Measurements from ENCODE around the gene SLC38A3. TPM values are rescaled to one million over a fixed set of nuclear protein-coding genes. Genes with fewer than 3 reads are reported as not detected.
"Not testable (repeated sequence)": the region's sequence is repeated elsewhere in the genome, so short reads cannot be mapped to it uniquely, and the experiment has no call there.

SLC38A3 gene
- total RNA-seq, 2 experiments from 2014 or later: 0.29 TPM; not detected in 1

DNA sequence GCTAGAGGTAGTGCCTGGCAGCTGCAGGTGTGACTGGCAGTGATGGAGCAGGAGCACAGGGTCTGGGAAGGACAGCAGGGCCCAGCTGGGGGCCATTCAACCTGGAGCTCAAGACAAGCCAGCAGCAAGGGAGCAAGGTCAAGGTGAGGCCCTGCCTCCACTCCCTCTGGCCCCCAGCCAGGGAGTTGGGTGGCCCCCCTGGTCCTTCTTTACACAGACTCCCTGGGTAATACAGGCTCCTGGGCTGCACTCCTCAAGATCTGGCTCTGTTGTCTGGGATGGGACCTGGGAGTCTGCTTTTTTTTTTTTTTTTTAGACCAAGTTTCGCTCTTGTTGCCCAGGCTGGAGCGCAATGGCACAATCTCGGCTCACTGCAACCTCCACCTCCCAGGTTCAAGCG lies 45.4 kb downstream of the SLC38A3 start:
- POLR2A ChIA-PET: no interaction called here

DNA sequence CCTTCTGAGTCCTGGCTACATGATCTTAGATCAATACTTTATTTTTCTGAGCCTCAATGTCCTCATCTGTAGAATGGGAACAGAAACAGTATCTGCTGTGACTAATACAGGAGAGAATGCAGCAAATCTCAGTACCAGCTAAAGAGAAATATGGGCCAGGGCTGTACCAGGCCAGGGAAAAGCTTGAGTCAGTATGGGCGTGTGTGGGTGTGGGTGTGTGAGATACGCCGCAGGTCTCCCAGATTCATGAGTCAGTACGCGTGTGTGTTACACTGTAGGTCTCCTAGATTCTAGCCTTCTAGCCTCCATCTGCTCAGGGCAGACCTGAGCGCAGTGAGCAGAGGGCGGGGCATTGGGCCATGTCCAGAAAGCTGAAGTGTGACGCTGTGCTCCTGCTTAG lies 46.1 kb downstream of the SLC38A3 start:
- CTCF ChIA-PET: interaction anchor here (0.8 to 8.5 kb wide), 4 partner anchors 8 to 55 kb away, joined by 3 to 133 read pairs (median 32); no protein-coding TSS in a partner anchor
- POLR2A ChIA-PET: interaction anchor here (0.8 kb wide), 1 partner anchor 9 kb away, joined by 4 read pairs; no protein-coding TSS in a partner anchor

More for the DNA sequence above, 45.4 kb downstream of the SLC38A3 start:
- CTCF ChIA-PET: interaction anchor here (1.5 to 8.5 kb wide), 4 partner anchors 9 to 23 kb away, joined by 4 to 133 read pairs (median 34); no protein-coding TSS in a partner anchor

DNA sequence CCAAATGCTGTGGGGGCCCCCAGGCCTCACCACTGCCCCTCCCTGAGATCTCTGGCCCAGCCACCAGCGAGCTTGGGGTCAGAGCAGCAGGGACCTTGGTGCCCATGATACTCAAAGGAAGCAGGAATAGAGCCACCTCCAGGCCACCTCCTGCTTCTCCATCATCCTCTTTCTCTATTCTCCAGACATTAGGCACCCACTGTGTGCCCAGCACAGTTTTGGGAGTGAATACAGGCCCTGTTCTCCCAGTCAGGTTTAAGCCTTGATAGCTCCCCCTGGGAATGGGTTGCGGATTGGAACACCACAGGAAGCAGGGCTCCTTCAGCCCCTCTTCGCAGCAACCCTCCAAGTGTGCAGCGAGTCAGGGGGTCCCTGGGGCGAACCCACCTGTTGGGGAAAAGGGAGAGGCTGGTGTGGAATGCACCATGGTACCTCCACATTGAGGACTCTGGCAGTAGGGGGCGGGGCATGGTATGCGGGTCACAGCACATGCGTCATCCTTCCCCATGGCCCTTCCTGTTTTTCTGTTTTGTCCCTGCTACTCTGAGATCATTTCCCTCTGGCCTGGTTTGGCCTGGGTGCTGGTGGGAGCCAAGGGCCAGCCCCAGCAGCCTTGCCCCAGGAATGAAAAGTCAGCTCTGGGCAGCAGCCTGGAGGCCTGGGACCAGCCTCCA lies 49.6 kb downstream of the SLC38A3 start:
- CTCF ChIA-PET: interaction anchor here (2.7 kb wide), 1 partner anchor 27 kb away, joined by 11 read pairs; no protein-coding TSS in a partner anchor

DNA sequence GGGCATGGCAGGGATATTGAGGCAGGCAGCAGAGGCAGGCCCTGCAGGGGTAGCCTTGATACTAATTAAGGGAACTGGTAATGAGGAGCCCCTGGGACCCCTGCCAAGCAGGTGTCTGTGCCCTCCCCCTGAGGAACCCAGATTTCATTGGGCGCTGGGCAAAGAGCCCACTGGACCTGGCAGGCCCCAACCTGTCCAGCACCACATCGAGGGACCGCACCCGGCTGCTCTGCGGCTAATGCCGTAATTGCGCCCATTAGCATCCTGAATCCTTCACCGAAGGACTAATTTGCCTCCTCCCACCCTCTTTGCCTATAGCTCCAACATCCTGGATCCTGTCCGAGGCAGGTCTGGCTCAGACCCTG lies 50.2 kb downstream of the SLC38A3 start:
- ChIA-PET POLR2A (no interaction called here), CTCF (interaction anchor here (1.0 to 2.7 kb wide), 3 partner anchors 9 to 60 kb away, joined by 3 to 11 read pairs (median 10); no protein-coding TSS in a partner anchor)

More for the DNA sequence above, 49.6 kb downstream of the SLC38A3 start:
- POLR2A ChIA-PET: no interaction called here

DNA sequence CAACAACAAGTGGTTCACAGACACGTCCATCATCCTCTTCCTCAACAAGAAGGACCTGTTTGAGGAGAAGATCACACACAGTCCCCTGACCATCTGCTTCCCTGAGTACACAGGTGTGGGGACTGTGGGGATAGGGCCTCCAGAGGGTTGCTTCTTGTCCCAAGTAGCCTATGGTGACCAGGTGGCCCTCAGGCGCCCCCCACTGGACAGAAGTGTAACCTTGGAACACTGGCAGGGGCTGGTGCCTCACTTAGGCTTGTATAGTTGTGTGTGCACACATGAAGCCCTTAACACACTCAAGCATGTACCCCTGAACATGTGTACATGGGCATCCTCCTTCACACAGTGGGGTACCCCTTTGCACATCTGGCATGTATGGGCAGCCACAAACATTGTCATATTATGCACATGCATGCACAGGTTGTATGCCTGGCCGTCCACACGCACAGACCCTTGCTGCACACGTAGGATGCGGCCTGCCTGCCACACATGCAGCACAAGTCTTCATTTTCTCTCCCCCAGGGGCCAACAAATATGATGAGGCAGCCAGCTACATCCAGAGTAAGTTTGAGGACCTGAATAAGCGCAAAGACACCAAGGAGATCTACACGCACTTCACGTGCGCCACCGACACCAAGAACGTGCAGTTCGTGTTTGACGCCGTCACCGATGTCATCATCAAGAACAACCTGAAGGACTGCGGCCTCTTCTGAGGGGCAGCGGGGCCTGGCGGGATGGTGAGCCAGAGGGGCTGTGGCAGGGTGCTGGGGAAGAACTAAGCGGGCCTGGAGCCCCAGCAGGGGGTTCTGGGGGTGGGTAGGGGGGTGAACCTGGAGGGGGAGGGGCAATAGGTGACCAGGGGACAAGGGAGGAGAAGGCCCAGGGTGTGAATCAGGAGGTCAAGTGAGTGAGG lies 52.2 kb downstream of the SLC38A3 start:
- ChIA-PET CTCF (interaction anchor here (0.6 to 4.9 kb wide), 13 partner anchors 8 to 64 kb away, joined by 3 to 62 read pairs (median 10); partner anchors contain the start of gene GNAI2), POLR2A (interaction anchor here (1.3 kb wide), 1 partner anchor 11 kb away, joined by 3 read pairs; no protein-coding TSS in a partner anchor)

DNA sequence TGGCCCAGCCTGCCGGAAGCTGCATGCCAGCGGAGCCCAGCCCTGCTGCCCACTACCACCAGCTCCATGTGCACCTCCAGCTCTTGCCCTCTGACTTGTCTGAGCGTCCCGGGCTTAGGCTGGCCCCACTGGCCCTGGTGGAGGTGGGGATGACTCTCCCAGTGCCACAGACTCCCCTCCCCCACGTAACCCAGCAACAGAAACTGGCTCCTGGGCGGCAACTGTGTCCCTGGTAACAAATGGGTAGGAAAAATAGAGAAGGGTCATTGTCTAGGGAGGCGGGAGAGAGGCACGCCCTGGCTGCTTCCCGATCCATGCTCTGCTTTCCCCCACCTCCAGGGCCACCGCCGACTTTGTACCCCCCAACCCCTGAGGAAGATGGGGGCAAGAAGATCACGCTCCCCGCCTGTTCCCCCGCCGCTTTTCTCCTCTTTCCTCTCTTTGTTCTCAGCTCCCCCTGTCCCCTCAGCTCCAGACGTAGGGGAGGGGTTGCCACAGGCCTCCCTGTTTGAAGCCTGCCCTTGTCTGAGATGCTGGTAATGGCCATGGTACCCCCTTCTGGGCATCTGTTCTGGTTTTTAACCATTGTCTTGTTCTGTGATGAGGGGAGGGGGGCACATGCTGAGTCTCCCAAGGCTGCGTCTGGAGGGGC lies 53.1 kb downstream of the SLC38A3 start:
- CTCF ChIA-PET: interaction anchor here (2.5 to 4.9 kb wide), 6 partner anchors 9 to 64 kb away, joined by 13 to 62 read pairs (median 24); partner anchors contain the start of gene GNAI2

DNA sequence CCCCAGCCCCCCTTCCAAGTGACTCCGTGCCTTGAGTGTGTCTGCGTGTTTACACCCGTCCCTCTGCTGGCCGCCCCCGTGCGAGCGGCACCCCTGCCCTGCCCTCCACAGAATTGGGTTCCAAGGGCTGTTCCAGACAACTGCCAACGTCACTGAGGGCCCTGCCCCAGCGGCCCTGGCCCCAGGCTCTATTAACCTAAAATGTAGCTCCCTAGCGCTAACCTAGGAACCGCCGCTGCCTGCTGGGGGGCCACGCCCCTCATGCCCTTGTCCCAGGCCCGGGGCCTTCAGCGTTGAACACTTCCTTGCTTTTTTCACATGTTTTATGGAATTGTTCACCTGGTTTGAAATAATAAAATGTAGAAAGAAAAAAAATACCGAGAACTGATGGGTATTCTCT lies 53.9 kb downstream of the SLC38A3 start:
- ChIA-PET POLR2A (interaction anchor here (0.6 kb wide), 1 partner anchor 1134 kb away, joined by 3 read pairs; no protein-coding TSS in a partner anchor), CTCF (interaction anchor here (0.9 to 4.9 kb wide), 12 partner anchors 10 to 65 kb away, joined by 3 to 62 read pairs (median 10); partner anchors contain the start of genes GNAI2 and IFRD2)

More for the DNA sequence above, 53.1 kb downstream of the SLC38A3 start:
- POLR2A ChIA-PET: interaction anchor here (1.3 kb wide), 1 partner anchor 11 kb away, joined by 3 read pairs; no protein-coding TSS in a partner anchor

DNA sequence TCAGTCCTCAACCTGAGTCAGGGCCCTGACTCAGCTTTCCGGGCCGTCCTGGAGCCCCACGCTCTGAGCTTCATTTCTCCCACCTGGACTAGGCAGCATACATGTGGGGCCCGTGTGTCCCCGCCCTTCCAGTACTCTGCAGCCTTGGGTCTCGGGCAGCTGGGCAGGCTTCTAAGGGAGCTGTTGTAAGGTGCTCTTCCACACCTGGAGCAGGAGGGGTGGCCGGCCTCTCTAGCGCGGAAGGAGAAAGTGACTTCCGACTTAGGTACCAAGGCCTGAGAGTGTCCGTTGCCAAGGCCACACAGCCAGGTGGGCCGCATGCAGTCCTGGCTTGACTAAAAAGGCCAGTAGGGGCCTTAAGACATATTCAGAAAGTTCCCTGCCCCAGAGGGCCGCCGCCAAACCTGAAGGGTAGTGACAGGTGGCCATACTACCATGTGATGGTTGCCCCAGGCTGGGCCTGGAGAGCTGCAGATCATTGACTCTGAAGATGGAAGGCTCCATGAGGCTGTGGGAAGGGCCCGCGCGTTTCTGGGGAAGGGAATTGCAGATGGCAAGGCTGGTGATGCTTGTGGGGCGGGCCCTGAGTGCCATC lies 54.5 kb downstream of the SLC38A3 start:
- POLR2A ChIA-PET: interaction anchor here (0.6 to 0.8 kb wide), 8 partner anchors 8 to 1650 kb away, joined by 3 to 11 read pairs (median 4); no protein-coding TSS in a partner anchor
- CTCF ChIA-PET: interaction anchor here (0.8 to 4.9 kb wide), 19 partner anchors 10 to 77 kb away, joined by 3 to 62 read pairs (median 5); partner anchors contain the start of genes GNAI2, IFRD2 and SEMA3B

DNA sequence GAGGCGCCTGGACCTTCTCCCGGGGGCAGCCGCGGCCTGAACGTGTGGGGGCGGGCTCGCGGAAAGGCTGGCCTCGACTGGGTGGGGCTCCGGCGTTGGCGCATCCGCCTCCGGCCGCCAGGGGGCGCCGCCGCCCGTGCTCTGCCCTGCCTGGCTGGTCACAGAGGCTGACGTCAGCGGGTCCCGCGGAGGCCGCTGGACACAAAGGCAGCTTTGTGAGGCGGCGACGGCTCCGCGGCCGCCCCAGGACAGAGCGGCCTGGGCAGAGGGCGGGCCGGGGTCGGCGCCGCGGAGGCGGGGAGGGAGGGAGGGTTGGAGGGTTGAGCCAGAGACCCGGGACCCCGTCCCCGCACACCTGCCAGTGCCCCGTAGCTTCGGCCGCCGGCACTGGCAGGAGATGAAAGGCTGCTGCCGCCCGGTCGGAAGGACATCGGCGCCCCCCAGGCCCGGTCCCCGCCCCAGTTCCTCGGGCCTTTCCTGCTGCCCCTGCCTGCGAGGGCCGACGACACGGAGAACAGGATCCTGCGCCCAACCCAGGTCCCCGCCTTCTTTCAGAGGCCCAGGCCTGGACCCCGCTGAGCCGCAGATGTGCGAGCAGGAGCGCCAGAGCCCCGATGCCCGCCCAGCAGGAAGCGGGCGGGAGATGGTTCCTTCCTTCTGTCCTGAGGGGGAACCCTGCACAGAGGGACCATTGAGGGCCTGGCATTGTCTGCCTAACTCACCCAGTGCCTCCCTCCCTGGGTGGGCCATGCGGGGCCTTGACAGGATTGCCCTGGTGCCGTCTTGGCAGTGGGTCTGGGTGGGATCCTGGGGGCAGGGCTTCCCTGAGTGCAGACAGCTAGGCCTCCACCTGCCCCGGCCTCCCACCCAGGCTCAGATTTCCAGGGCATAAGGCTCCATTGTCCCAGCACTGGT lies 55.2 kb downstream of the SLC38A3 start:
- POLR2A ChIA-PET: interaction anchor here (0.6 to 1.2 kb wide), 7 partner anchors 9 to 1650 kb away, joined by 3 to 5 read pairs (median 4); partner anchors contain the start of gene TUSC2
- CTCF ChIA-PET: interaction anchor here (0.6 to 4.9 kb wide), 19 partner anchors 9 to 76 kb away, joined by 3 to 62 read pairs (median 5); partner anchors contain the start of genes GNAI2 and SEMA3B

DNA sequence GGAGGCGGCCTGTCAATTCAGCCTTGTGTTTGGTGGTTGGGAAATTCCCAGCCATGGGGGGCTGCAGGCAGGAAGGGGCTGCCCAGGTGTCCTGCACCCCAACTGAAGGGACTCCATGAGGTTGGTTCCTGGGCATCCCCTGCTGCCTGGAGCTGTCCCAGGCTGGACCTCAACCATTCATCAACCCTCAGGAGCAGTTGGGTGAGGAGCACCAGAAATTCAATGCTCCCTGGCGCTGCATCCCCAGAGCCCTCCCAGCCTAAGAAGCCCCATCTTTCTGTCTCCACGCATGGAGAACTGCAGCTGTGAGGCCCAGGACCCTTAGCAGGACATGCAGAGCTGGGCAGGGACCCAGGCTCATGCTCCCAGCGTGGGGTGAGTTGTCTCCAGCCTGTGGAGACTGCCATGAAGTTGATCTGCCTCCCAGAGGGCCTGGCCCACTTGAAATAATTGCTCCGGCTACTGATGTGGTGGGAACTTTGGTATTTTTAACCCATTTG lies 55.9 kb downstream of the SLC38A3 start:
- POLR2A ChIA-PET: interaction anchor here (0.7 to 1.2 kb wide), 2 partner anchors 18 to 67 kb away, joined by 3 to 4 read pairs; partner anchors contain the start of gene TUSC2
- CTCF ChIA-PET: interaction anchor here (1.6 to 4.9 kb wide), 4 partner anchors 9 to 33 kb away, joined by 4 to 62 read pairs (median 38); partner anchors contain the start of gene SEMA3B

DNA sequence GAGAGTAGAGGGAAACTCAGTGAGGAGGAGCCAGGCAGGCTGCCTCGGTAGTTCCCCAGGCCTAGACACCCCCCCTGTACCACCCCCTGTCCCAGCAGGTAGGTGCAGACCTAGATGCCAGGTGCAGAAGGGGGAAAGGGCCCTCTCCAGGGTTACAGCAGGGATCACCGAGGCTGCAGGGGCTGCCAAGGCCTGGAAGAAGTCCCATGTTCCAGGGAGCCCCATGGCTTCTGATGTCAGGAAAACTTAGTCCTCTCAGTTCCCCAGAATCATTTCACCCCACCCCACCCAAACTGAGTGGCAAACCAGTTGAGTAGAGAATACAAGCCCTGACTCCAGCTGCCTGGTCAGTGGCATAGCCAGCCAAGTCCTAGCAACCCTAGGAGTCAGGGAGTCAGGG lies 56.4 kb downstream of the SLC38A3 start:
- ChIA-PET CTCF (interaction anchor here (4.5 to 4.9 kb wide), 2 partner anchors 13 to 33 kb away, joined by 47 to 62 read pairs; no protein-coding TSS in a partner anchor), POLR2A (no interaction called here)

DNA sequence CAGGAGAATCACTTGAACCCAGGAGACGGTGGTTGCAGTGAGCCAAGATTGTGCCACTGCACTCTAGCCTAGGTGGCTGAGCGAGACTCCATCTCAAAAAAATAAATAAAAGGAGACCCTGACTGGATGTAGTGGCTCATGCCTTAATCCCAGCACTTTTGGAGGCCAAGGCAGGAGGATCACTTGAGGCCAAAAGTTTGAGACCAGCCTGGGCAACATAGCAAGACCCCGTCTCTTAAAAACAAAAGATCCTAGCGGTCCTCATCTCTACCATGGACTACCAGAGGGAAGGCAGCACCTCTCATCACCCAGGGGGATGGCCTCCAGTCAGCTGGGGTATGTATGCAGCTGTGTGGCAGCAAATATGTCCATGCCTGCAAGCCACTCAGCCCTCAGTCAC lies 57.1 kb downstream of the SLC38A3 start:
- POLR2A ChIA-PET: not testable (repeated sequence)
- CTCF ChIA-PET: interaction anchor here (4.9 kb wide), 1 partner anchor 13 kb away, joined by 62 read pairs; no protein-coding TSS in a partner anchor

DNA sequence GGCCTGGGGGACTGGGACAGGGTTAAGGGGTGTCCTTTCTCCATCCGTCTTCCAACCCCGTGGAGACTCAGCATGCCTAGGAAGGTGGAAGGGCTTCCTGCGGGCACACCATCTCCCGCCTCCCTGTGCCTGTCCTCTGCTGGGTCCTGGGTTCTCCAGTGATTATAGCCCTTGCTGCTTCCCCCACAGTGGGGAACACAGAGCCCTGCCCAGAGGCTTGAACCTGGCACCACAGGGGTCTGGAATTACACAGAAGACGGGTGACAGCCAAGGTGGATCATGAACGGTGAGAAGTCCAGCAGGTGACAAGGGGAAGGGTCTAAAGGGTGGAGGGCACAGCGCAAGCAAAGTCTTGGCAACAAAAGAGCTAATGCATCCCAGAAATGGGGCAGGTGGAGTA lies 57.7 kb downstream of the SLC38A3 start:
- ChIA-PET CTCF (interaction anchor here (1.1 to 1.5 kb wide), 2 partner anchors 13 to 70 kb away, joined by 3 to 4 read pairs; no protein-coding TSS in a partner anchor), POLR2A (interaction anchor here (0.7 kb wide), 1 partner anchor 548 kb away, joined by 10 read pairs; no protein-coding TSS in a partner anchor)

DNA sequence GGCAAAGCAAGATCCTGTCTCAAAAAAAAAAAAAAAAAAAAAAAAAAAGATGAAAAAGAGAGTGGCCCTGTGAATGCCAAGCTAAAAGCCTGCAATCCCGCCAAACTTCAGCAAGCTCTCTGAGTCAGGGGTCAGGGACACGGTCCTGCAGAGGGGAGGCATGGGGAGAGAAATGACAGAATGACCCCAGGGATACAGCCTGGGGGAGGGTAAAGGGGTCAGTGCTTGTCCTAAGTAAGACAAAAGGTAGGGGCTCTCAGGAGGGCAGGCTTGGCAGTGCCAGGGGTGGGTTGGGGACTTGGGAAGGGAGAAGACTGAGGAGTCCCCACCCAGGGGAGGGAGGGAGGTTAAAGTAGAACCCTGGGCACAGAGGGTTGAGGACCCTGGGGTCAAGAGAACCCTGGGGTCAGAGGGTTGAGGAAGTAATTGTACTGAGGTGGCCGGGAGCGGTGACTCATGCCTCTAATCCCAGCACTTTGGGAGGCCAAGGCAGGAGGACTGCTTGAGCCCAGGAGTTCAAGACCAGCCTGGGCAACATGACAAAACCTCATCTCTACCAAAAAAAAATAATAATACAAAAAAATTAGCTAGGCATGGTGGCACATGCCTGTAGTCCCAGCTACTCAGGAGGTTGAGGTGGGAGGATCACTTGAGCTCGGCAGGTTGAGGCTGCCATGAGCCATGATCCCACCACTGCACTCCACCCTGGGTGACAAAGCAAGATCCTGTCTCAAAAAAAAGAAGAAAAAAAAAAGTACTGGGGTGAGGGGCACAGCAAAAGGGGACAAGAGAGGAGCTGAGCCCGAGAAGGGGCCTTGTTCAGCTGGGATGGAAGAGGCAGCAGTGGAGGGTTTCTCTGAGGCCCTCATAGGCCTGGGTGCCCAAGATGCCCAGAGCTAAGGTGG lies 58.7 kb downstream of the SLC38A3 start:
- ChIA-PET CTCF (interaction anchor here (0.7 to 1.5 kb wide), 6 partner anchors 14 to 71 kb away, joined by 3 to 6 read pairs (median 3); no protein-coding TSS in a partner anchor), POLR2A (interaction anchor here (0.7 kb wide), 1 partner anchor 549 kb away, joined by 10 read pairs; no protein-coding TSS in a partner anchor)

DNA sequence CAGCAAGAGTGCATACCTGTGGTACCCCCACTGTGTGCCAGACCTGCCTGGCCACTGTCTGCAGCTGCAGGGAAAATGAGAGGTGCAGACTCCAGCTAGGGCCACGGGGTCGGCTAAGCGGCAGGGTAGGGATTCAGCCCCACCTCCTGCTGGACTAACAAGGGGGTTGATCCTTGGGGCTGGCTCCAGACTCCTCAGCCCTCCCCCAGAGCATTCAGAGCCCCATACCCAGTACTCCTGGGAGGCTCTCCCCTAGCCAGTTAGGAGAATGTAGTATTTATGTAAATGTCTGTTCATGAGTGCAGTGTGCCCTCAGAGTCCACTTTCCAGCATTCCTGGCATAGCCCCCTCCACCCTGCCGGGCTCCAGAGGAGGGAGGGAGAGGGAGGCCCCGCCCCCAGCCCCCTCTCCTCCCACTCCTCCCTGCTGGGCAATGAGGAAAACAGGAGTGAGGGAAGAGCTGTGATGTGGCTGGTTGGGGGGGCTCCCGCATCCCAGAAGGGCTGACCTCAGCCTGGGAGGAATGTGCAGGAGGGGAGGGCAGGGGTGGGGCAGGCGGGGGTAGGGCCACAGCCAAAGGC lies 59.4 kb downstream of the SLC38A3 start:
- CTCF ChIA-PET: interaction anchor here (0.7 to 1.5 kb wide), 5 partner anchors 9 to 70 kb away, joined by 3 to 6 read pairs (median 3); no protein-coding TSS in a partner anchor
- POLR2A ChIA-PET: no interaction called here

Measured in activated CD8-positive, alpha-beta memory T cell treated with anti-CD3 and anti-CD28 coated beads for 36 hours (primary cell).